SU-DHL-6 (cell line): ENCODE measurements around the gene THAP5.

Experiments used
- H2AFZ ChIP-seq: fragments of 200-600 bp; sonication (generic); 2 replicates; pipeline ENCODE4 v1.6.1; 2014; ENCODE audit warnings: low read depth, mild to moderate bottlenecking, moderate library complexity, mixed read lengths, antibody characterized with exemption, low read length; ENCODE audit not compliant: severe bottlenecking
- H3F3A ChIP-seq: fragments of 200-600 bp; shearing (Covaris generic); 2 replicates; pipeline ENCODE4 v1.6.0; 2016; ENCODE audit warnings: antibody characterized with exemption, mild to moderate bottlenecking; ENCODE audit not compliant: insufficient read depth
- H3K27ac ChIP-seq: fragments of 200-600 bp; sonication (generic); 2 replicates; pipeline ENCODE4 v1.5.1; 2016; ENCODE audit warnings: low read depth, mild to moderate bottlenecking, low read length, moderate library complexity, mixed read lengths
- H3K27me3 ChIP-seq: fragments of 200-600 bp; sonication (generic), shearing (Covaris generic); 2 replicates; pipeline ENCODE4 v1.6.0; 2014; ENCODE audit warnings: mild to moderate bottlenecking, low read length
- H3K36me3 ChIP-seq: fragments of 200-600 bp; sonication (generic); 2 replicates; pipeline ENCODE4 v1.6.1; 2014; ENCODE audit warnings: mild to moderate bottlenecking, low read length, mixed read lengths
- H3K4me2 ChIP-seq: fragments of 300-600, 200-600 bp; shearing (Covaris generic), sonication (generic); 2 replicates; pipeline ENCODE4 v1.6.0; 2014; ENCODE audit warnings: low read length, low read depth, mild to moderate bottlenecking; ENCODE audit not compliant: poor library complexity, severe bottlenecking
- H3K4me3 ChIP-seq: fragments of 200-600 bp; sonication (generic); 2 replicates; pipeline ENCODE4 v1.5.1; 2014; ENCODE audit warnings: antibody characterized with exemption, low read length, mild to moderate bottlenecking, mixed read lengths; ENCODE audit not compliant: insufficient read depth, poor library complexity, severe bottlenecking
- H3K79me2 ChIP-seq: fragments of 200-600 bp; sonication (generic); 2 replicates; pipeline ENCODE4 v1.6.1; 2014; ENCODE audit warnings: mild to moderate bottlenecking, low read length, moderate library complexity; ENCODE audit not compliant: insufficient read depth
- H3K9ac ChIP-seq: fragments of 200-600 bp; sonication (generic); 2 replicates; pipeline ENCODE4 v1.7.0; 2014; ENCODE audit warnings: mild to moderate bottlenecking, low read length
- H3K9me2 ChIP-seq: fragments of 200-600 bp; sonication (generic); replicated peaks from 2 replicates; pipeline ENCODE4 v1.6.1; 2014; ENCODE audit warnings: low read length; ENCODE audit not compliant: insufficient read depth
- H3K9me3 ChIP-seq: fragments of 200-600 bp; sonication (generic); 2 replicates; pipeline ENCODE4 v1.6.1; 2014; ENCODE audit warnings: low read length, mixed read lengths; ENCODE audit not compliant: insufficient read depth
- H4K20me1 ChIP-seq: fragments of 200-600 bp; sonication (generic); 2 replicates; pipeline ENCODE4 v1.6.1; 2014; ENCODE audit warnings: low read depth, mild to moderate bottlenecking, antibody characterized with exemption, low read length, moderate library complexity, mixed read lengths
- EZH2phosphoT487 ChIP-seq: fragments of 200-600 bp; sonication (generic), shearing (Covaris generic); conservative IDR thresholded peaks from 2 replicates; pipeline ENCODE4 v1.6.1; 2018; ENCODE audit warnings: mild to moderate bottlenecking, antibody characterized with exemption, low read length, moderate library complexity, mixed read lengths
- TF ChIP-seq, protein P1 (sequence below): fragments of 200-600 bp; sonication (generic); IDR thresholded peaks from one replicate; pipeline ENCODE4 v1.5.1; 2017; ENCODE audit warnings: antibody characterized with exemption, mild to moderate bottlenecking, low read length, moderate library complexity; ENCODE audit not compliant: insufficient read depth, poor library complexity, severe bottlenecking

The THAP5 gene

DNA sequence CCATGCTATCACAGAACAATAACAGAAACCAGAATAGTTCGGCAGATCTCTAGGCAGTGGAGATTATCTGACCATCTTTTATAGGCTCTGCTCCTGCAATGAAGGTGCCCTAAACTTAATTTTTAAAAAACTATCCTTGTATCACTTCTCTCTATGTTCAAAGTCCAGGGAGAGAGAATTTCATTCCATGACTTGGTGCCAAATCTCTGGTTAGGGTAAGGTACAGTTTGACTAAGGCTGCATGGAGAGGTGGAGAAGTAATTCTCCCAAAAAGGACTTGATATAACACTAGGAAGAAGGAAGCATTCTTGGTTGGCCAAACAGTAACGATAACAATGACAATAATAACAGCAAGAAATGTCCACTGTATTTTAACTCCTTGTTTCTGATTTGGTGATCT is 40.1 kb upstream of the THAP5 start:
- H3K27me3 ChIP-seq: no peaks in the 10 kb centered on the region
- no peak for TF ChIP-seq EZH2phosphoT487
- TF ChIP-seq, protein P1, sequence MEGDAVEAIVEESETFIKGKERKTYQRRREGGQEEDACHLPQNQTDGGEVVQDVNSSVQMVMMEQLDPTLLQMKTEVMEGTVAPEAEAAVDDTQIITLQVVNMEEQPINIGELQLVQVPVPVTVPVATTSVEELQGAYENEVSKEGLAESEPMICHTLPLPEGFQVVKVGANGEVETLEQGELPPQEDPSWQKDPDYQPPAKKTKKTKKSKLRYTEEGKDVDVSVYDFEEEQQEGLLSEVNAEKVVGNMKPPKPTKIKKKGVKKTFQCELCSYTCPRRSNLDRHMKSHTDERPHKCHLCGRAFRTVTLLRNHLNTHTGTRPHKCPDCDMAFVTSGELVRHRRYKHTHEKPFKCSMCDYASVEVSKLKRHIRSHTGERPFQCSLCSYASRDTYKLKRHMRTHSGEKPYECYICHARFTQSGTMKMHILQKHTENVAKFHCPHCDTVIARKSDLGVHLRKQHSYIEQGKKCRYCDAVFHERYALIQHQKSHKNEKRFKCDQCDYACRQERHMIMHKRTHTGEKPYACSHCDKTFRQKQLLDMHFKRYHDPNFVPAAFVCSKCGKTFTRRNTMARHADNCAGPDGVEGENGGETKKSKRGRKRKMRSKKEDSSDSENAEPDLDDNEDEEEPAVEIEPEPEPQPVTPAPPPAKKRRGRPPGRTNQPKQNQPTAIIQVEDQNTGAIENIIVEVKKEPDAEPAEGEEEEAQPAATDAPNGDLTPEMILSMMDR: no peak
- no peak overlapping the region for H3K27ac ChIP-seq
- H3K9ac ChIP-seq: no peak overlapping the region
- H3K79me2 ChIP-seq: no peaks in the 10 kb centered on the region
- no peaks in the 10 kb centered on the region for H3K36me3 ChIP-seq
- no peaks in the 10 kb centered on the region for H3K9me2 ChIP-seq
- H3K9me3 ChIP-seq: no peaks in the 10 kb centered on the region
- H2AFZ ChIP-seq: no peak overlapping the region
- H3K4me2 ChIP-seq: no peak overlapping the region
- no peaks in the 10 kb centered on the region for H4K20me1 ChIP-seq
- H3F3A ChIP-seq: no peaks in the 10 kb centered on the region
- no peak overlapping the region for H3K4me3 ChIP-seq

- Histone ChIP-seq H3K4me3 (no peak overlapping the region), H3K79me2 (no peaks in the 10 kb centered on the region), H3K9ac (no peak overlapping the region), H3F3A (no peaks in the 10 kb centered on the region), H3K9me3 (no peaks in the 10 kb centered on the region), H3K9me2 (no peaks in the 10 kb centered on the region), H3K4me2 (no peak overlapping the region), H4K20me1 (no peaks in the 10 kb centered on the region), H2AFZ (no peak overlapping the region), H3K27ac (no peak overlapping the region), H3K27me3 (no peaks in the 10 kb centered on the region), H3K36me3 (no peaks in the 10 kb centered on the region)
- TF ChIP-seq EZH2phosphoT487: no peak
- TF ChIP-seq, protein P1: no peak
Measured at GRCh38 chr7:108605559-108606201, 36.2 kb upstream of the THAP5 start.

DNA sequence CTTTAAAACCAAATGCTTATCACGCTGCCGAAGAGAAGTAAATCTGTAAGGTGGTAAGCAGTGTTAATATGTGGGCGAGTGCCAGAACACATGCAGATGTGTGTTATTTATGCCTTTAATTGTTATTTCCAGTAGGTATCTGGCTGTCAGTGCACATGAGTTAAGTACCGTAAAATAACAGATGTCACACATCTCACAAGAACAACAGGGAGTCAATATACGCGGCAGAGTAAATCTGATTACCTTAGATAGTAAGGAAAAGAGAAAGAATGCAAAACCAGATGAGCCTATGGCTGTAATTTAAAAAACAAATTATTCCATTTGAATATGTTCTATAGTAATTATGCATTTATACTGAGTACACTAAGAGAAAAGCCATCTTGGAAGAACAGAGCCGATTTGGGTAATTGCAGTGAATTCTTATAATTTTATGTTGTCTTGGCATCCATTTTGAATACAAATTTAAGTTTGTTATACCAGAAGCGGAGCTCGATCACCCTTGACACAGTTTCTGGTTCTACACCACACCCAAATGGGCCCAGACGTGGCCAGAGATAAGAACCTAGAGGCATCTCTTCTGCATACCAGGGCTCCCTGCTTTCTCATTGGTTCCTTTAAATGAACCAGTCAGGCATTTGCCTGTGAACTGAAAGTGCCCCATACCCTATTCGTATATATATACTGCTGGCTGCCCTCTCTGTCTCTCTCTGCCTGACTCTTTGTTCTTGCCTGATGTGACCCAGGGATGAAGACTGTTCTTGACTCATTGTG is 35.0 kb upstream of the THAP5 start:
- Histone ChIP-seq H3K4me3 (no peak overlapping the region), H3F3A (no peaks in the 10 kb centered on the region), H2AFZ (no peak overlapping the region), H4K20me1 (no peaks in the 10 kb centered on the region), H3K4me2 (no peak overlapping the region), H3K9me2 (no peaks in the 10 kb centered on the region), H3K9me3 (no peaks in the 10 kb centered on the region), H3K27me3 (no peaks in the 10 kb centered on the region), H3K27ac (no peak overlapping the region), H3K9ac (no peak overlapping the region), H3K79me2 (no peaks in the 10 kb centered on the region), H3K36me3 (no peaks in the 10 kb centered on the region)
- TF ChIP-seq EZH2phosphoT487: no peak
- TF ChIP-seq, protein P1: no peak
